Activated naive CD8-positive, alpha-beta T cell treated with anti-CD3 and anti-CD28 coated beads for 36 hours (primary cell): ENCODE measurements around the gene TUBG1. TPM values are rescaled to one million over a fixed set of nuclear protein-coding genes. Genes with fewer than 3 reads are reported as not detected.

Source experiments
- DNase-seq: peaks from one replicate; pipeline ENCODE4 v3.0.0; 2021
- H3K27ac Mint-ChIP-seq: one replicate; pipeline ENCODE4 v1.8.0; 2022; ENCODE audit warnings: mild to moderate bottlenecking, moderate library complexity, mixed read lengths
- H3K27me3 Mint-ChIP-seq: one replicate; pipeline ENCODE4 v1.8.0; 2022; ENCODE audit warnings: mild to moderate bottlenecking, mixed read lengths
- H3K36me3 Mint-ChIP-seq: one replicate; pipeline ENCODE4 v1.8.0; 2021; ENCODE audit warnings: mild to moderate bottlenecking, mixed read lengths
- H3K4me1 Mint-ChIP-seq: one replicate; pipeline ENCODE4 v1.8.0; 2021; ENCODE audit warnings: mixed read lengths
- H3K4me3 Mint-ChIP-seq: one replicate; pipeline ENCODE4 v1.8.0; 2022; ENCODE audit warnings: mild to moderate bottlenecking, moderate library complexity, mixed read lengths
- H3K9me3 Mint-ChIP-seq: one replicate; pipeline ENCODE4 v1.8.0; 2022; ENCODE audit warnings: mixed read lengths
- total RNA-seq, 2 experiments: library from RNA; stranded (reverse); gene quantifications; one replicate each; pipeline ENCODE4 v1.2.3, GENCODE V29; 2021

Gene TUBG1
- total RNA-seq, 2 experiments from 2014 or later, result 93.1 to 95.4 TPM

- Mint-ChIP-seq H3K36me3 (peaks cover 65% of the 10 kb centered on the region), H3K27ac (no peak overlapping the region), H3K9me3 (no peaks in the 10 kb centered on the region), H3K4me3 (no peak overlapping the region), H3K27me3 (no peaks in the 10 kb centered on the region), H3K4me1 (peaks cover 48% of the 10 kb centered on the region)
- DNase-seq, result no peak
These were observed 37.9 kb upstream of the TUBG1 start for GRCh38 chr17:42571435-42572225.

- H3K4me1 Mint-ChIP-seq, result peaks cover 49% of the 10 kb centered on the region
- no peaks in the 10 kb centered on the region for H3K9me3 Mint-ChIP-seq
- peaks cover 65% of the 10 kb centered on the region for H3K36me3 Mint-ChIP-seq
- no peak for DNase-seq
- H3K4me3 Mint-ChIP-seq, result no peak overlapping the region
- H3K27me3 Mint-ChIP-seq, result no peaks in the 10 kb centered on the region
- peak overlapping the region; percentile 77 for H3K27ac Mint-ChIP-seq
These were observed 36.4 kb upstream of the TUBG1 start for GRCh38 chr17:42573095-42573494.

- Mint-ChIP-seq H3K4me3 (no peak overlapping the region), H3K4me1 (peaks cover 44% of the 10 kb centered on the region), H3K27me3 (no peaks in the 10 kb centered on the region)
These were observed 35.0 kb upstream of the TUBG1 start for GRCh38 chr17:42574463-42574862.

GRCh38 chr17:42577140-42577531 is 32.3 kb upstream of the TUBG1 start:
- Mint-ChIP-seq H3K4me1 (peaks cover 35% of the 10 kb centered on the region), H3K36me3 (peaks cover 43% of the 10 kb centered on the region), H3K27ac (peak overlapping the region; percentile 97), H3K27me3 (no peaks in the 10 kb centered on the region), H3K4me3 (peak overlapping the region; percentile 98), H3K9me3 (no peaks in the 10 kb centered on the region)
- no peak for DNase-seq

More at GRCh38 chr17:42574463-42574862, 35.0 kb upstream of the TUBG1 start:
- no peaks in the 10 kb centered on the region for H3K9me3 Mint-ChIP-seq
- H3K36me3 Mint-ChIP-seq, result peaks cover 55% of the 10 kb centered on the region
- no peak for DNase-seq
- no peak overlapping the region for H3K27ac Mint-ChIP-seq

GRCh38 chr17:42577532-42578281 is 31.8 kb upstream of the TUBG1 start, which contains the start of gene PSMC3IP:
Gene PSMC3IP (minus strand): TSS chr17:42577729. CDS start chr17:42577686, 43 bp downstream.
- peak within 1 kb of the TSS; percentile 98 for H3K4me3 Mint-ChIP-seq
- DNase-seq, result peak; percentile 95
- peak within 1 kb of the TSS; percentile 97 for H3K27ac Mint-ChIP-seq
- H3K36me3 Mint-ChIP-seq, result peaks cover 42% of the 10 kb centered on the region
- H3K4me1 Mint-ChIP-seq, result peaks cover 35% of the 10 kb centered on the region
- H3K9me3 Mint-ChIP-seq, result no peaks in the 10 kb centered on the region
- H3K27me3 Mint-ChIP-seq, result no peaks in the 10 kb centered on the region

GRCh38 chr17:42578282-42578869 is 31.1 kb upstream of the TUBG1 start:
- H3K4me1 Mint-ChIP-seq, result peaks cover 32% of the 10 kb centered on the region
- peaks cover 36% of the 10 kb centered on the region for H3K36me3 Mint-ChIP-seq

GRCh38 chr17:42579794-42580551 is 29.5 kb upstream of the TUBG1 start:
- H3K4me3 Mint-ChIP-seq, result no peak overlapping the region
- no peak for DNase-seq
- H3K27me3 Mint-ChIP-seq, result no peaks in the 10 kb centered on the region
- H3K9me3 Mint-ChIP-seq, result no peaks in the 10 kb centered on the region
- peak overlapping the region; percentile 44 for H3K27ac Mint-ChIP-seq
- H3K4me1 Mint-ChIP-seq, result peaks cover 25% of the 10 kb centered on the region
- peaks cover 25% of the 10 kb centered on the region for H3K36me3 Mint-ChIP-seq

More at GRCh38 chr17:42578282-42578869, 31.1 kb upstream of the TUBG1 start:
- Mint-ChIP-seq H3K27ac (peak overlapping the region; percentile 97), H3K4me3 (peak overlapping the region; percentile 98), H3K9me3 (no peaks in the 10 kb centered on the region), H3K27me3 (no peaks in the 10 kb centered on the region)
- peak; percentile 78 for DNase-seq

- Mint-ChIP-seq H3K4me1 (peaks cover 16% of the 10 kb centered on the region), H3K4me3 (no peak overlapping the region)
These were observed 27.7 kb upstream of the TUBG1 start for GRCh38 chr17:42581744-42582270.

GRCh38 chr17:42584880-42585279 is 24.6 kb upstream of the TUBG1 start:
- H3K4me3 Mint-ChIP-seq, result no peak overlapping the region
- no peaks in the 10 kb centered on the region for H3K9me3 Mint-ChIP-seq
- peaks cover 2% of the 10 kb centered on the region for H3K36me3 Mint-ChIP-seq
- no peak for DNase-seq
- H3K4me1 Mint-ChIP-seq, result peaks cover 8% of the 10 kb centered on the region
- H3K27ac Mint-ChIP-seq, result no peak overlapping the region
- H3K27me3 Mint-ChIP-seq, result no peaks in the 10 kb centered on the region

More at GRCh38 chr17:42581744-42582270, 27.7 kb upstream of the TUBG1 start:
- Mint-ChIP-seq H3K27me3 (no peaks in the 10 kb centered on the region), H3K9me3 (no peaks in the 10 kb centered on the region), H3K27ac (no peak overlapping the region), H3K36me3 (peaks cover 10% of the 10 kb centered on the region)
- no peak for DNase-seq

- Mint-ChIP-seq H3K4me1 (peaks cover 8% of the 10 kb centered on the region), H3K36me3 (peaks cover 2% of the 10 kb centered on the region), H3K27ac (no peak overlapping the region), H3K27me3 (no peaks in the 10 kb centered on the region), H3K9me3 (no peaks in the 10 kb centered on the region), H3K4me3 (no peak overlapping the region)
- DNase-seq, result no peak
These were observed 24.1 kb upstream of the TUBG1 start for GRCh38 chr17:42585353-42585752.

- no peak for DNase-seq
- no peaks in the 10 kb centered on the region for H3K27me3 Mint-ChIP-seq
- H3K27ac Mint-ChIP-seq, result peak overlapping the region; percentile 62
- peaks cover 12% of the 10 kb centered on the region for H3K4me1 Mint-ChIP-seq
- H3K36me3 Mint-ChIP-seq, result no peaks in the 10 kb centered on the region
- no peaks in the 10 kb centered on the region for H3K9me3 Mint-ChIP-seq
- no peak overlapping the region for H3K4me3 Mint-ChIP-seq
These were observed 22.8 kb upstream of the TUBG1 start for GRCh38 chr17:42586514-42587230.

- no peaks in the 10 kb centered on the region for H3K9me3 Mint-ChIP-seq
- peak overlapping the region; percentile 34 for H3K27ac Mint-ChIP-seq
- no peak for DNase-seq
- H3K4me3 Mint-ChIP-seq, result no peak overlapping the region
- no peaks in the 10 kb centered on the region for H3K27me3 Mint-ChIP-seq
- no peaks in the 10 kb centered on the region for H3K36me3 Mint-ChIP-seq
- H3K4me1 Mint-ChIP-seq, result peaks cover 12% of the 10 kb centered on the region
These were observed 18.6 kb upstream of the TUBG1 start for GRCh38 chr17:42590886-42591285.

GRCh38 chr17:42591411-42591810 is 18.1 kb upstream of the TUBG1 start:
- no peak for DNase-seq
- no peaks in the 10 kb centered on the region for H3K27me3 Mint-ChIP-seq
- no peaks in the 10 kb centered on the region for H3K9me3 Mint-ChIP-seq
- peaks cover 2% of the 10 kb centered on the region for H3K36me3 Mint-ChIP-seq
- no peak overlapping the region for H3K27ac Mint-ChIP-seq
- no peak overlapping the region for H3K4me3 Mint-ChIP-seq
- peaks cover 14% of the 10 kb centered on the region for H3K4me1 Mint-ChIP-seq

GRCh38 chr17:42596386-42596785 is 13.1 kb upstream of the TUBG1 start:
- DNase-seq, result no peak
- Mint-ChIP-seq H3K36me3 (peaks cover 3% of the 10 kb centered on the region), H3K4me3 (no peak overlapping the region), H3K4me1 (peaks cover 15% of the 10 kb centered on the region), H3K27ac (peak overlapping the region; percentile 28), H3K9me3 (no peaks in the 10 kb centered on the region), H3K27me3 (no peaks in the 10 kb centered on the region)
